SIG-M5 (cell line): ENCODE results near the gene TMEM169.

Source experiments
- DNase-seq: peaks from one replicate; lab custom pipeline; 2025; lab: John Stamatoyannopoulos, UW

TMEM169 gene

DNA sequence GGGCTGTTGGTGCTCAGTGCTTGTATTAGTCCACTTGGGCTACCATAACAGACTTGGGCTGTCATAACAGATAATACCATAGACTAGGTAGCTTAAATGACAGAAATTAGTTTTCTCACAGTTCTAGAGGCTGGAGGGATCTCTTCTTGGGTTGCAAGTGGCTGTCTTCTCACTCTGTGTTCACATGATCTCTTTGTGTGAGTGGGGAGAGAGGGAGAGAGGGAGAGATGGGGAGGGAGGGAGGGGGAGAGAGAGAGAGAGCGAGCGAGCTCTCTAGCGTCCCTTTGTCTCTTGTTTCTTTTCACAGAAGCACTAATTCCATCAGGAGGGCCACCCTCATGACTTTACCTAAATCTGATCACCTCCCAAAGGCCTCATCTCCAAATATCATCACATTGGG lies 23.0 kb downstream of the TMEM169 start:
- no peak for DNase-seq

DNA sequence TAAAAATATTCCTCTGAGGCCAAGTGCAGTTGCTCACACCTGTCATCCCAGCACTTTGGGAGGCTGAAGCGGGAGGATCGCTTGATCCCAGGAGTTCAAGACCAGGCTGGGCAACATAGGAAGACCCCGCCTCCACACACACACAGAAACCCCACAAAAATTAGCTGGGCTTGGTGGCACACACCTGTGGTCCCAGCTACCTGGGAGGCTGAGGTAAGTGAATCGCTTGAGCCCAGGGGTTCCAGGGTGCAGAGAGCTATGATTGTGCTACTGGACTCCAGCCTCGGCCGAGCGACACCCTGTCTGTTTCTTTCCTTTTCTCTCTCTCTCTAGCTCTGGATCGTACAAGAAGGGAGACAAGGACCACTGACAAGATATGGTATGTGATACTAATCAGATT lies 25.6 kb downstream of the TMEM169 start:
- DNase-seq, result no peak

DNA sequence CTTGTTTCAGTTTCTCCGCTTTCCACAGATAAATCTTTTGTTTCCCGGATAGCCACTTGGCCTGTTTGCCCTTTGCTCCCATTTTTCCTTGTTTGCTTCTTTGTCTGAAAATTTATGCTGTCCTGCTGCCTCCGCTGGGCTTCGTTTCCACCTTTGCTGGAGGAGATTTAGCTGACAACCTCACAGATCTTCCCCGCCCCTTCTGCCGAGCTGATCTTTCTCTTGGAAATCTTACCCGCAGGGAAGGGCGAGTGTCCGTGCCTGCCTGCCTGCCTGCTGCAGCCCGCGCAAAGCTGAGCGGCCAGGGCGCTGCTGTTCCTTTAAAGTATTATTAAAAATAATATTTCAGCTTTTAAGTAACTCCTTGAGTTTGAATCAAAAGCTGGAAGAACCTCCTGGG lies 26.0 kb downstream of the TMEM169 start:
- DNase-seq, result no peak

DNA sequence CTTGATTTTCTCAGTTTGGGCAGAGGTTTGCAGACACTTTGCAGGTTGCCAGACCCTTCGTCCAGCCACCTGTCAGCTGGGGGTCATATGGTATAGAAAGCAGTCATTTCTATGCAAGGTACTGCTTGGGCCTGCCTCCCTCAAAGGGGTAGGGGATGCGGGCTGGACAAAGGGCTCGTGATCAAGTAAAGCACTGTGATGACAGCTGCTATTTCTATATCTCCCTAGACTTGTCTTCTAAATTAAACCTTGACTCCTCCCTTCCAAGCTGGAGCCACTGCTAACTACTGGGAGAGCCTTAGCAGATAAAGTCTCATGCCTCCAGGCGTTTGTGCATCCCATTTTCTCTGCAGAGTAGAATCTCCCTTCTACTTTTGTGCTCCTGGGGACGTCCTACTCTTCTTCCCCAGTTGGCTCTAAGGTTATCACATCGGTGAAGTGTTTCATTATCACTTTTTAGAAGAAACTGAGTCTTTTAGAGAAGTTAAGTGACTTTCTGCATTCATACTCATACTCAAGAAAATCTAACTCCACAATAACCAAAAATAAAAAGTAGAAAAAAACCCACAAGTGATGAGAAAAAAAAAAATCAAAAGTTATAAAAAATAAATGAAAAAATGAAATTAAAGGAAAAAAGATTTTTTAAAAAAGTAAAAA lies 26.7 kb downstream of the TMEM169 start:
- no peak for DNase-seq

DNA sequence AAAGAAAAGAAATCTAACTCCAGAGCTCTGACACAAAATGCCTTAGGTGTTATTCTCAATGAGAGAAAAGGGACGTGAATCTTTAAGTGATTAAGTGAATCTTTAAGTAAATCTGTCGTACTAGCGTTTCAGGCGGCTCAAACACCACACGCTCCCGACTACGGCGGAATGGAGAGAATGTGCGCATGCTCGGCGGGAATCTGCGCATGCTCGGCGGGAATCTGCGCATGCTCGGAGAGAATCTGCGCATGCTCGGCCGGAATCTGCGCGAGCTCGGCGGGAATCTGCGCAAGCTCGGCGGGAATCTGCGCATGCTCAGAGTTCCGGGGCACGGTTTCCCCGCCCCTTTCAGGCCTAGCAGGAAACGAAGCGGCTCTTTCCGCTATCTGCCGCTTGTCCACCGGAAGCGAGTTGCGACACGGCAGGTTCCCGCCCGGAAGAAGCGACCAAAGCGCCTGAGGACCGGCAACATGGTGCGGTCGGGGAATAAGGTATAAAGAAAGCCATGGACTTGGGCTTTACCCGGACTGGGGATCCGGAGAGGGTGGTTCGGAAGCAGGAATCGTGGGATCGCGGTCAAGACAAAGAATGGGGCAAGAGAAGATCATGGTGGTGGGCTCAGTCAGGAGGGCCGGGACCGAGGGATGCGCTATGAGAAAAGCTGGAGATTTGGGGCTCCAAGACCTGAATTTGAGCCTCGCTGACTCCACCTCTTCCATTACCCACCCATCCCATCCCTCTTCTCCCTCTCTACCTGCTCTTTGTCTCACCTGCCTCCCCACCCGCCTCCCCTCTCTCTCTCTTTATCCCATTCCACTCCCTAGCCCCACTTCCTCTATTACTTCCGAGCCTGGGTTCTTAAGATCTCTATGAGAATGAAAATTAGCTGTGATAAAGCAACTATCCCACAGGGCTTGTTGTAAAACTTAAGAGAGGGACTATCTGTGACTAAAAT lies 27.5 kb downstream of the TMEM169 start, which contains the start of gene XRCC5:
XRCC5 (plus strand) TSS at position 382 of the 955 bp plus-strand sequence; CDS start at position 471, 89 bp downstream.
- peak; percentile 82 for DNase-seq

DNA sequence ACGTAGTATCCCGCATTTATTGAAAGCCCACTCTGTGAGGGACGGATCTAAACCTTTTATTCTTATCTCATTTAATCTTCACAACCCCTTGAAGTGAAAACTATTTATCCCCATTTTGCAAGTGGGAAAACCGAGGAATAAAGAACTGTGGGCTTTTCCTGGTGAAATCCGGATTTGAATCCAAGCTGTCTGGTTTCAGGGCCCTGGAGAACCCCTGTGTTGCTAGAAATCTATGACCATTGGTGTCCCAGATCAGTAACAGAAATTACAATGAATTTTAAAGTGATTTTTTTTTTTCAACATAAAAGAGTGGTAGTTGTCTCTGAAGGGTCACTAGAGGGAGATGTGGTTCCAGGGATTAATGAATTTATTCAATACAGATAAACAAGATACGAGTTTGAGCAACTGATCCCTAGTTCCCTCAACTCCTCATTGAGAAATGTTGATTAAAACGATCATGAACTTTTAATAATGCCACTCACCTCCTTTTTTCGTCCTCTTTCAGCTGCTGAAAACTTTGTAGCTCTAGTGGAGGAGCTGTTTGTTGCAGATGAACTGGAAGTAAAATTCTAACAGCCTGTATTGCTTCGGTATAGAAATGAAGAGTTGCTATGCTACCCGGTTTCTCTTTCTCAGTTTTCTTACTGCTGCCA lies 28.4 kb downstream of the TMEM169 start:
- no peak for DNase-seq

DNA sequence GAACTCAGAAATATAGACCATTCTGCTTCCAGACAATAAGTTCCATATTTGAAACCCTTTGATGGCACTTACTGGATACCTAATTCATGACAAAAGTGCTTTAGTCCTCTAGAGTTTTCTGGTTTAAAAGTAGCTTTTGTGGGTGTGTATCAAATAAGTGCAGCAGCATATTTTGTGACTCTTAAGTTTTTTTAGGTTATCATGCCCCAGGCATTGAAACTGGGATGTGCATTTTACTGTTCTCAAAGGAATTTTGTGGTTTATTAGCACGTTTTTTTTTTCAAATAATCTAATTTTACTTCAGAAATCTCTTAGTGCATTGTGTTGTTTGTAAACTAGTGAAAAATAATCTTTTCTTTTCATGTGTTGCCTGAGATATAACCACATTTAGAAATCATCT lies 28.9 kb downstream of the TMEM169 start:
- DNase-seq, result no peak

DNA sequence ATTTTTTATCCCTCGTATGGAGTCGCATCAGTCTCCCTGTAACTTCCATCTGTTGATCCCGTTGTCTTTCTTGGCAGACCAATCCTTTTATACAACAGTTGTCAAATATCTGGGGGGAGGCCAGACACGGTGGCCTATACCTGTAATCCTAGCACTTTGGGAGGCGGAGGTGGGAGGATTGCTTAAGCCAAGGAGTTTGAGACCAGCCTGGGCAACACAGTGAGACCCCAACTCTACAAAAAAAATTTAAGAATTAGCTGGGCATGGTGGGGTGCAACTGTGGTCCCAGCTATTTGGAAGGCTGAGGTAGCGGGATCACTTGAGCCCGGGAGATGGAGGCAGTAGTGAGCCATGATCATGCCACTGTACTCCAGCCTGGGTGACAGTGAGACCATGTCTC lies 29.4 kb downstream of the TMEM169 start:
- no peak for DNase-seq

DNA sequence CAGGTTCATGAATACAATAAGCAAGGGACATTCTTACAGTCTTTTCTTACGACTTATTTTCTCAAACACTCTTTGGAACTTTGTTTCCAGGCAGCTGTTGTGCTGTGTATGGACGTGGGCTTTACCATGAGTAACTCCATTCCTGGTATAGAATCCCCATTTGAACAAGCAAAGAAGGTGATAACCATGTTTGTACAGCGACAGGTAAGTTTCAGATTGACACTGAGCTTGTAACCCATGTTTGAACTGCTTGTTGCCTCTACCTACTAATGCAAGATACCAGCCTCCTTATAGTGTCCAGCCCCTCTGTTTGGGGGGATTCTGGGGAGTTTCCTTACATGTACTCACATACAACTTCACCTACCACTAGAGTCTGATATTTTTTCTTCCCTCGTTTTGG lies 31.2 kb downstream of the TMEM169 start:
- DNase-seq, result no peak

DNA sequence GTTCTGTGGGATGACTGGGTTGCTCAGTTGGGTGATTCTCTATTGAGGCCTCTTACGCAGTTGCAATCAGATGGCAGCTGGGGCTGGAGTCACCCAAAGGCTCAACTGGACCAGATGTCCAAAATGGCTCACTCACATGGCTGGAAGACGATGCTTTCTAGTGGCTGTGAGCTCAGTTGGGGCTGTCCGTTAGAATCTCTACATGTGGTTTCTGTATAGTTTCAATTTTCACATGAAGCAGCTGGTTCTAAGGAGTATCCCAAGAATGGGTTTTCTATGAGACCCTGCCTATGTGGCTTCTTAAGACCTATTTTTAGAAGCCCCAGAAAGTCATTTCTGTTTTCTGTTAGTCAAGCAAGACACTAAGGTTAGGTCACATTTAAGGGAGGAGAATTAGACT lies 31.9 kb downstream of the TMEM169 start:
- no peak for DNase-seq

DNA sequence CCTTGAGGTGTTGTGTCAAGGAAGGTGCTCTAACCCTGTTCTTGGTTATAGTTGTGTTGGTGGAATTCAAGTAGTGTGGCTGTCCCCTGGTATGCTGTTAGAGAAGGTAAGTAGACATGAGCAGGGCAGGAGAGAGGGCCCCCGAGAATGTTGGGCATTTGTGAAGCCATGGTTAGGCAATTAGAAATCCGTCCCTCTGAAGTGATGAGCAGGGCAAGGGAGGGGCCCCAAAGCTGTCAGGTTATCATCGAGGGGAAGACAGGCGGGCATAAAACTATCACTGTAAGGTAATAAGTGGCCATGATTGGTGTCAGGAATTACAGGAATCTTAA lies 32.6 kb downstream of the TMEM169 start:
- DNase-seq, result no peak

DNA sequence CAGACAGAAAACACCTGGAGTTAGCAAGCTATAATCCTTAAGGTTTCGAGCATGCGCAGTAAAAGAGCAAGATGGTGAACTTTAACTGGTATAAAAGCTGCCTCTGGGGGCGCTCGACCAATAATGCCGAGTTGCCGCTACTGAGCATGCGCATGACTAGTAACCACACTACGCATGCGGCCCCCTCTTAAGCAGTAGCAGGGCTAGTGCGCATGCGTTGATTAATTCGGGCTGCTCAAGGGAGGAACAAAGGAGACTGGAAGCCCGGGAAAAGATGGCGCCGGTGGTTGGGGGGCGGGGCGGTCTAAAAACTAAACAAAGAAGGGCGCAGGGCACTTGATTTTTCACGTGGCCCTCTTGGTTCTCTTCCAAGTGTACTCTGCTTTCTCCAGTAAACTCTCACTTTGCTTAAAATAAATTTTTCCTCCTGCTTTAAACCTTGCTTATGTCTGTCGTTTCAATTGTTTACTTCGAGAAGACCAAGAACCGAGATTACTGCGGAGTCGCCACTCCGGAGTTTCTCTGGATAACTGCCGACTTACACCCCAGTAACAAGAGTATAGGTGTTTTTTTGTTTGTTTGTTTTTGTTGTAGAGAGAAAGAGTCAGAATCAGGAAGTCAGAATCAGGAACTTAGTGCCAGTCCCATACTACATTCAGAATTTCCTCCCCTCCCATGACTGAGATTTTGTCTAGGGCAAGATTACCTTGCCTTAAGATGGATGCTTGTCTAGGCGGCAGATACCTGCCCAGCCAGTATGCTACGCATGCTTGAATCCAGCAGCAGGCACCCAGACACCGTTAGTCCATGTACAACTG lies 33.2 kb downstream of the TMEM169 start:
- peak; percentile 90 for DNase-seq

DNA sequence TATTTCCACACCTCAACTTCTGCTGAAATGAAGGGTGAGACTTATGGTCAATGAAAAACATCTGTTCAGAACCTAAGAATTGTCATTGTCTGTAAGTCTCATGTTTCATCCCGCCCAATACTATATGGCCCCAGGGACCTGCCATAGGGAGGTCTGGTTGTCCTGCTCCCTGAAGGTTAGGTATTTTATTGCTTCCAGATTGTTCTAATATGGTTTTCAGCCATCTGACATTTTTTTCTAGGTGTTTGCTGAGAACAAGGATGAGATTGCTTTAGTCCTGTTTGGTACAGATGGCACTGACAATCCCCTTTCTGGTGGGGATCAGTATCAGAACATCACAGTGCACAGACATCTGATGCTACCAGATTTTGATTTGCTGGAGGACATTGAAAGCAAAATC lies 34.7 kb downstream of the TMEM169 start:
- no peak for DNase-seq

DNA sequence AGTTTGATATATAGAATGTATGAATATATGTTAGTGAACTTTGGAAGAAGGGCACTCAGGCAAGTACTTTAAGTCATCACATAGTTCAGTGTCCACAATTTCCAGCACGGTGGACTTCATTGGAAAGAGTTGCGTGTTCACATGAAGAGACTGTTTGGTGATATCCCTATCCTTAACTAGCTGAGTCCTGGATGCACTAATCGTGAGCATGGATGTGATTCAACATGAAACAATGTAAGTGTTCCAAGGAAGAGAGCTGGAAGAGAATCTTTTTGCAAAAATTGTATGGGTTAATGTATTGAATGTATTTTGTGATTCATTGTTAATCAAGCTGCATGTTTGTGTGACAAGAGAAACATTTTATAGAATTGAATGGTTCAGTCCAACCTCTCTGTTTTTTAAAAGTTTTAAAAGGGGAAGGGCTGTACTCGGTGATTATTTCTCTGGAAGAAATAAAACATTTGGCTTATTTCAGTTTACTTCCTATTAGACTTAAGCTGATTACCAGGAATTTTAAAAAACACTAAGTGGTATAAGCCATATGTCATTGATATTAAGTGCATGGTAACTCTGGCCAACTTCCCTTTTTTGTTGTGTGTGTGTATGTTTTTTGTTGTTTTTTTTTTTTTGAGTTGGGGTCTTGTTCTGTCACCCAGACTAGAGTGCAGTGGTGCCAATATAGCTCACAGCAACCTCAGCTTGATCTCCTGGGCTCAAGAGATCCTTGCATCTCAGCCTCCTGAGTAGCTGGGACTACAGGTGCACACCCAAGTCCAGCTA lies 36.0 kb downstream of the TMEM169 start:
- DNase-seq, result no peak

DNA sequence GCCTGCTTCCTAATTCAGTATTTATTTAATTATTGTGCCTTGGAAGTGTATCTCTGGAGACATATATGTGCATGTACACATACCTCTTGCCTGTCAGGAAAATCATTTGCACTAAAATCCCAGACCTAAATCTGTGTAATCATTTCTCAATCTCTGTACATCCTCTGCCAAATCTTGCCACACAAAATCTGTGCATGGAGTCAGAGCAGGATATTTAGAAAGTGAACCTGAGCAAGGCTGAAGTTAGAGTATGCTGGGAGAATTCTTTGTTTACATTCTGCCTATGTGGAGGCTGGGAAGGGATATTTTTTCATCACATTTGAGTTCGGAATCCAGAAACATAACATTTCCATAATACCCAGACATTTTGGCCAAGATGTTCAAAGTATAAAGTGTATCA lies 36.8 kb downstream of the TMEM169 start:
- DNase-seq, result no peak

DNA sequence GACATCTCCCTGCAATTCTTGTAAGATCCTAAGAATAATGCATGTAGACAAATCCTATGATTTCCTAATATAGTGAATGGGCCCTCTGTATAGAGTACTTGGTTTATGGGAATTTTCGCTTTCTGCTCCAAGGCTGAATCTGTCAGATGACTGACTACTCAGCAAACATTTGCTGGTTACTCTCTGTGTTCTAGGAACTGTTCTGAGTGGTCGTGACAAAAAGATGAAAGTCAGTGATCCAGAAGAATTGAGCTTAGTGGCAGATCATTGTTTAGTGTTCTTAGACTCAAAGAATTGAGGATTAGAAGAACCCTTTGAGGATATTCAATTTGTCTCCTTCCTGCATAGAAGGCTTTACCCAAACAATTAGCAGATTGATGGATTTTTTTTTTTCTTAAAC lies 37.4 kb downstream of the TMEM169 start:
- DNase-seq, result no peak

DNA sequence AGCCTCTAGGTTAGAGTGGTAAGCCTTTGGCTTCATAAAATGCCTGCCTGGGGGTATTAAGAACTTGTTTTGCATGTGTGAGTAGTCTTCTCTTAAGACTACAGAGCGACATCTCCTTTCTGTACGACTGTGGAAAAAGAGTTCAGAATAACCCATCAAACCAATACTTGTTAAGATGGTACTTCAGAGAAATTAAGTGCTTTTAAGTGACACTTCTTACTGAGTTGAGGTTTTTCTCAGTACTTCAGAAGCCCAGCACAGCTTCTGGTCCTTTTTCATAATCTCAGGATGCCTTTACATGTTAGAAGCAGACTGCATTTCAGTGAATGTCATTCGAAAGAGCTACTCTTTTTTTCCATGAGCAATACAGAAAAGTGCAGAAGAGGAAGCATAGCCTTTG lies 38.3 kb downstream of the TMEM169 start:
- no peak for DNase-seq

DNA sequence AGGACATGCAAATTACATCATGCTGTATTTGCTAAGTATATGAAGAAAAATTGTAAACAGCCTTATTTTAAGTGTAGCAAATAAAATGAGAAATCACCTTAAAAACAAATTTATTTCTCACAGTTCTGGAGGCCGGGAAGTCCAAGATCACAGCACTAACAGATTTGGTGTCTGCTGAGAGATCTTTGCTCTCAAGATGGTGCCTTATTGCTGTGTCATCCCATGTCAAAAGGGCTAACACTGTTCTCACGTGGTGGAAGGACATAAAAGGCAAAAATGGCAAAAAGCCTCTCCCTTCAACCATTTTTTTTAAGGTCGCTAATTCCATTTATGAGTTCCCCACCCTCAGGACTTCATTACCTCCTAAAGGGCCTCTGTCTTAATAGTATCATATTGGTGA lies 39.5 kb downstream of the TMEM169 start:
- no peak for DNase-seq

DNA sequence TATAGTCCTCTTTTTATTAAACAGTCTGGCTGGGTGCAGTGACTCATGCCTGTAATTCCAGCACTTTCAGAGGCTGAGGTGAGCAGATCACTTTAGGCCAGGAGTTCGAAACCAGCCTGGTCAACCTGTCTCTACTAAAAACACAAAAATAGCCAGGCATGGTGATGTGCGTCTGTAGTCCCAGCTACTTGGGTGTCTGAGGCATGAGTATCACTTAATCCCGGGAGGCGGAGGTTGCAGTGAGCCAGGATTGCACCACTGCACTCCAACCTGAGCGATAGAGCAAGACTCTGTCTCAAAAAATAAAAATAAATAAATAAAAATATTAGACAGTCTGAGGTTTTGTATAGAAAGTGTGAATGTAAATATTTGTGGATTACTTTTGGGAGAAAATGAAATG lies 45.2 kb downstream of the TMEM169 start:
- no peak for DNase-seq

DNA sequence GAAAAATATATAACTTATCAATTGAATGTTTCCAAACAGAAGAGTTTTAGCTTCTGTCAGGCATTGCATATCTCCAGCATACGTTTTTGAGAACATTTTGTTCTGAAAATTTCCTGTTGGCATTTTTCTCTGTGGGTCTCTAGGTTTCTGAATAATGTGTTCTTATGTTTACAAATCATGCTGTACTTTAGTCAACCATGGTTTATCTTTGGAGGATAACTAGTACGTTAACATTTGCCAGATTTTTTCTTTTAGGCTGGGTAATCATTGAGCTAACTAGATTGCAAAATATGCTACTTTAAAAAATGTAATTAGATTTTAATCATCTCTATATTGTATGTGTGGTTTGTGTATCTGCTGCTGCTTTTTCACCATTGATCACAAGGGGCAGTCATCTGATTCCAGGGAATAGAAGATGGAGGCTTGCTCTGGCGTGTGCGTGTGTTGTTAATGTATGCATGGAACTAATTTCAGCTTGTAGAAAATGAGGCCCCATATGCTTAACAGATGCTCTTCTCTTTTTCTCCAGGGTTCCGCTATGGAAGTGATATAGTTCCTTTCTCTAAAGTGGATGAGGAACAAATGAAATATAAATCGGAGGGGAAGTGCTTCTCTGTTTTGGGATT lies 48.7 kb downstream of the TMEM169 start:
- no peak for DNase-seq
